Measurements from ENCODE around the gene ACBD4. TPM values are rescaled to one million over a fixed set of nuclear protein-coding genes. Genes with fewer than 3 reads are reported as not detected.

ACBD4 gene
- total RNA-seq, 1 donor from 2014 or later, result 6.7 TPM

GRCh38 chr17:45102856-45103255 lies 32.6 kb upstream of the ACBD4 start:
- DNase-seq (ENCODE audit: missing footprints), result no peak
- intact Hi-C loops (cut with DNase I), result loop anchor here (2.0 to 10.0 kb wide), 2 partner anchors 30 to 328 kb away; partner anchors contain the start of gene PLCD3
- no peak for ATAC-seq

- intact Hi-C loops (cut with DNase I), result loop anchor here (2.0 to 10.0 kb wide), 2 partner anchors 29 to 329 kb away; partner anchors contain the start of gene PLCD3
- no peak for DNase-seq (ENCODE audit: missing footprints)
- ATAC-seq, result peak; percentile 74
Measured at GRCh38 chr17:45103269-45103795, 32.2 kb upstream of the ACBD4 start.

GRCh38 chr17:45104029-45104428 lies 31.5 kb upstream of the ACBD4 start:
- DNase-seq (ENCODE audit: missing footprints) (no peak), ATAC-seq (no peak)
- intact Hi-C loops (cut with DNase I), result loop anchor here (10.0 kb wide), 1 partner anchor 329 kb away; no protein-coding TSS in a partner anchor

GRCh38 chr17:45104497-45104896 lies 31.0 kb upstream of the ACBD4 start:
- no peak for ATAC-seq
- intact Hi-C loops (cut with DNase I), result loop anchor here (10.0 kb wide), 1 partner anchor 330 kb away; no protein-coding TSS in a partner anchor
- DNase-seq (ENCODE audit: missing footprints), result no peak

GRCh38 chr17:45104907-45105624 lies 30.4 kb upstream of the ACBD4 start:
- ATAC-seq, result no peak
- intact Hi-C loops (cut with DNase I), result loop anchor here (10.0 kb wide), 1 partner anchor 330 kb away; no protein-coding TSS in a partner anchor
- no peak for DNase-seq (ENCODE audit: missing footprints)

- no peak for ATAC-seq
- intact Hi-C loops (cut with DNase I), result loop anchor here (10.0 kb wide), 1 partner anchor 331 kb away; no protein-coding TSS in a partner anchor
- no peak for DNase-seq (ENCODE audit: missing footprints)
Measured at GRCh38 chr17:45106096-45106495, 29.4 kb upstream of the ACBD4 start.

- intact Hi-C loops (cut with DNase I), result loop anchor here (10.0 kb wide), 1 partner anchor 332 kb away; no protein-coding TSS in a partner anchor
- ATAC-seq (no peak), DNase-seq (ENCODE audit: missing footprints) (no peak)
Measured at GRCh38 chr17:45106582-45106981, 28.9 kb upstream of the ACBD4 start.

GRCh38 chr17:45107293-45108010 lies 28.0 kb upstream of the ACBD4 start:
- DNase-seq (ENCODE audit: missing footprints) (no peak), ATAC-seq (no peak)
- intact Hi-C loops (cut with DNase I), result loop anchor here (10.0 kb wide), 1 partner anchor 333 kb away; no protein-coding TSS in a partner anchor

- DNase-seq (ENCODE audit: missing footprints), result no peak
- ATAC-seq, result no peak
- intact Hi-C loops (cut with DNase I), result loop anchor here (10.0 kb wide), 1 partner anchor 333 kb away; no protein-coding TSS in a partner anchor
Measured at GRCh38 chr17:45108051-45108450, 27.4 kb upstream of the ACBD4 start.

- DNase-seq (ENCODE audit: missing footprints) (no peak), ATAC-seq (no peak)
Measured at GRCh38 chr17:45108595-45109521, 26.6 kb upstream of the ACBD4 start.

GRCh38 chr17:45110676-45111611 lies 24.5 kb upstream of the ACBD4 start:
- DNase-seq (ENCODE audit: missing footprints), result no peak
- peak; percentile 79 for ATAC-seq
- intact Hi-C loops (cut with DNase I), result no loop called here

More at GRCh38 chr17:45108595-45109521, 26.6 kb upstream of the ACBD4 start:
- intact Hi-C loops (cut with DNase I), result loop anchor here (10.0 kb wide), 1 partner anchor 334 kb away; no protein-coding TSS in a partner anchor

GRCh38 chr17:45111850-45112249 lies 23.6 kb upstream of the ACBD4 start:
- intact Hi-C loops (cut with DNase I), result no loop called here
- DNase-seq (ENCODE audit: missing footprints) (no peak), ATAC-seq (no peak)

GRCh38 chr17:45112559-45113423 lies 22.7 kb upstream of the ACBD4 start:
- no peak for ATAC-seq
- DNase-seq (ENCODE audit: missing footprints), result no peak
- intact Hi-C loops (cut with DNase I), result no loop called here

GRCh38 chr17:45113424-45113754 lies 22.1 kb upstream of the ACBD4 start:
- intact Hi-C loops (cut with DNase I), result no loop called here
- no peak for ATAC-seq
- DNase-seq (ENCODE audit: missing footprints), result no peak

- intact Hi-C loops (cut with DNase I), result no loop called here
Measured at GRCh38 chr17:45114117-45114932, 21.2 kb upstream of the ACBD4 start.

More at GRCh38 chr17:45114117-45114932, 21.2 kb upstream of the ACBD4 start:
- no peak for ATAC-seq
- DNase-seq (ENCODE audit: missing footprints), result no peak

All from Right ventricle myocardium inferior (tissue), 1 donor.